Measurements from ENCODE around the gene CD109. TPM values are rescaled to one million over a fixed set of nuclear protein-coding genes. Genes with fewer than 3 reads are reported as not detected.

The CD109 gene
- total RNA-seq, 3 donors from 2014 or later, result 10.2 to 16.8 (median 13.3) TPM

Other genes with a start within 250 kb of the CD109 start
- 1 to 10 TPM; 3.7 to 5.9 (median 3.7) TPM for gene CGAS, start 243.9 kb upstream of the CD109 start, total RNA-seq
- gene MTO1, start 234.5 kb upstream of the CD109 start, total RNA-seq, result 10 to 100 TPM; 17.4 to 40.8 (median 34.4) TPM
- gene EEF1A1, start 175.2 kb upstream of the CD109 start, total RNA-seq, result over 10,000 TPM; 12,629 to 16,405 (median 13,038) TPM
- gene SLC17A5, start 42.2 kb upstream of the CD109 start, total RNA-seq, result 10 to 100 TPM; 28.8 to 35.1 (median 35.0) TPM